Stomach (tissue), 4 donors: Measurements from ENCODE around the gene WDR53.

ENCODE experiments used
- POLR2AphosphoS5 ChIP-seq, 3 donors: sonication (generic); formaldehyde crosslinking; IDR thresholded peaks; one replicate each; pipeline ENCODE4 v1.6.1; 2016; ENCODE audit warnings: antibody characterized with exemption in 3 of 3
- TF ChIP-seq, protein P1 (sequence below), 7 experiments: fragments of 450-650 bp in 4 of 7; fragments of 200-600 bp in 3 of 7; sonication (generic) in 3 of 7; IDR thresholded peaks; one replicate each; pipeline ENCODE4 v1.5.1; 2016 to 2019; ENCODE audit warnings: antibody characterized with exemption in 7 of 7, control low read depth in 2 of 7, mild to moderate bottlenecking in 1 of 7

DNA sequence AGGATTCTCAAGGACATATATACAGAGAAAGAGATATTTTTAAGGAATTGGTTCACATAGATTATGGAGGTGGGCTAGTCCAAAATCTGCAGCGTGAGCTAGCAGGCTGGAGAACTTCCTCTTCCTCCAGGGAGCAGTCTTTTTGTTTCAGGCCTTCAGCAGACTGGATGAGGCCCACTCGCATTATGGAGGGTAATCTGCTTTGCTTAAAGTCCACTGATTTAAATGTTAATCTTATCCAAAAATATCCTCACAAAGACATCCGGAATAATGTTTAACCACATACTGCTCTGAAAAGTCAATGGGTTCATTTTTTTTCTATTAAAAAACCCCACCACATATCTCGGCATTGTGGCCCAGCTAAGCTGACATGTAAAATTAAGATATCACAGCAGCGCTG is 48.9 kb upstream of the WDR53 start:
- TF ChIP-seq, protein P1, sequence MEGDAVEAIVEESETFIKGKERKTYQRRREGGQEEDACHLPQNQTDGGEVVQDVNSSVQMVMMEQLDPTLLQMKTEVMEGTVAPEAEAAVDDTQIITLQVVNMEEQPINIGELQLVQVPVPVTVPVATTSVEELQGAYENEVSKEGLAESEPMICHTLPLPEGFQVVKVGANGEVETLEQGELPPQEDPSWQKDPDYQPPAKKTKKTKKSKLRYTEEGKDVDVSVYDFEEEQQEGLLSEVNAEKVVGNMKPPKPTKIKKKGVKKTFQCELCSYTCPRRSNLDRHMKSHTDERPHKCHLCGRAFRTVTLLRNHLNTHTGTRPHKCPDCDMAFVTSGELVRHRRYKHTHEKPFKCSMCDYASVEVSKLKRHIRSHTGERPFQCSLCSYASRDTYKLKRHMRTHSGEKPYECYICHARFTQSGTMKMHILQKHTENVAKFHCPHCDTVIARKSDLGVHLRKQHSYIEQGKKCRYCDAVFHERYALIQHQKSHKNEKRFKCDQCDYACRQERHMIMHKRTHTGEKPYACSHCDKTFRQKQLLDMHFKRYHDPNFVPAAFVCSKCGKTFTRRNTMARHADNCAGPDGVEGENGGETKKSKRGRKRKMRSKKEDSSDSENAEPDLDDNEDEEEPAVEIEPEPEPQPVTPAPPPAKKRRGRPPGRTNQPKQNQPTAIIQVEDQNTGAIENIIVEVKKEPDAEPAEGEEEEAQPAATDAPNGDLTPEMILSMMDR (IDR thresholded peaks at IDR 0.05) = no peak
- TF ChIP-seq POLR2AphosphoS5 (IDR thresholded peaks at IDR 0.05) = no peak
